Measurements from ENCODE around the gene SORCS2. TPM values are rescaled to one million over a fixed set of nuclear protein-coding genes. Genes with fewer than 3 reads are reported as not detected.

Gene SORCS2
- total and polyA plus RNA-seq, 2 of the 8 experiments (the other 6 are each of a cell fraction or from before 2014, with no cell fraction given) = 0.36 to 1.8 TPM

DNA sequence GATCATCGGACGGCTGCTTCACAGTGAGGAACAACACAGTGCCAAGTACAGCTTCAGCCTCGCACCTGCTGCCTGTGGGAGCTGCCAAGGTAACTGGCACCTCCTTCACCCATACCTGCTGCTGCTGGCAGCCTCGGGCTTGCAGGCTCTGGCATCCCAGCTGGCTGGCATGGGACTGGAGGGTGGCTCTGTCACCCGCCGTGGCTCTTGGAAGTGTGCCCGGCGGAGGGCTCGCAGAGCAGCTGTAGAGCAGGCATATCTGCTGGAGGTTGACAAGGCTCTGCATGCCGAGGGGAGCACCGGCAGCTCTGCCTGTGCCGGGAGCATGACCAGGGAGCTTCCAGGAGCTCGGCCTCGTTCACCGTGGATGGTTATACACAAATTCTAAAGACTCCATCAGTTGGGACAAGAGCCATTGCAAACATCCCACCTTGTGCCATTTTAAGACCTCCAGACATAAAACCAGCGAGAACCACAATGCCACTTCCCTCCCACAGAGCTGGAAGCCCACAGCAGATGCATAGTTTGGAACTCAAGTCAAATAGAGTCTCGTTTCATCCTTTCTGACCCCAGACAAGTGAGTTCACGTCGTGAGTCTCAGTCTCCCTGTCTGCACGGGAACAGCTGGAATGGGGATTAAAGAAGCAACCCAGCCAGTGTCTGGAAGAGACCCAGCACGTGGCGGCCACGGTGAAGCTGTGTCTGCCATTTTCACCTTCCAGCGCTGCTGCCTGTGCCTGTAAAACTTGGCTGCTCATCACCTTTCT lies 326.7 kb downstream of the SORCS2 start:
- Histone ChIP-seq H2AK5ac (ENCODE audit: low read depth, low read length) (no peak overlapping the region), H3K56ac (replicated peaks; ENCODE audit: insufficient read length, low read depth, low read length) (no peak overlapping the region), H3K9me3 (ENCODE audit: insufficient read depth in 2 of 2, low read depth in 1 of 2, low read length in 1 of 2) (no peaks in the 10 kb centered on the region), H2BK120ac (replicated peaks; ENCODE audit: low read depth, low read length) (no peak overlapping the region), H3K4me3 (ENCODE audit: extremely low read depth in 1 of 4, insufficient read depth in 2 of 4, low read depth in 3 of 4, low read length in 4 of 4) (no peak overlapping the region), H2AFZ (ENCODE audit: low read length) (no peak overlapping the region), H2BK20ac (ENCODE audit: low read length) (no peak overlapping the region), H3K27me3 (replicated peaks in 1 of 4; ENCODE audit: control insufficient read depth in 3 of 4, extremely low read depth in 1 of 4, insufficient read depth in 3 of 4, low read length in 3 of 4) (no peaks in the 10 kb centered on the region), H3K4me1 (replicated peaks in 1 of 4; ENCODE audit: control insufficient read depth in 3 of 4, insufficient read depth in 4 of 4, low read length in 3 of 4) (peaks cover 0 to 11% (median 4%) of the 10 kb centered on the region in 4 experiments; a peak in 3 of 7 replicates), H2BK12ac (ENCODE audit: low read depth, low read length) (no peak overlapping the region), H3K79me1 (ENCODE audit: low read depth, low read length) (no peaks in the 10 kb centered on the region), H3K23me2 (ENCODE audit: low read depth, low read length) (no peaks in the 10 kb centered on the region; the same call in 1 of the 2 replicates), H3K14ac (ENCODE audit: insufficient read length) (no peak overlapping the region), H3K4me2 (ENCODE audit: insufficient read depth in 1 of 2, low read depth in 2 of 2, low read length in 2 of 2) (no peak overlapping the region), H4K8ac (ENCODE audit: extremely low read depth, insufficient read depth, low read length) (no peak overlapping the region), H3K27ac (ENCODE audit: low read depth, low read length) (no peak overlapping the region), H2BK15ac (ENCODE audit: low read length) (no peak overlapping the region), H3K23ac (ENCODE audit: insufficient read length) (no peak overlapping the region), H4K20me1 (replicated peaks in 1 of 2; ENCODE audit: control insufficient read depth in 1 of 2, insufficient read depth in 2 of 2, low read length in 2 of 2) (no peaks in the 10 kb centered on the region), H3K36me3 (ENCODE audit: control insufficient read depth in 2 of 4, insufficient read depth in 4 of 4, low read length in 3 of 4) (no peaks in the 10 kb centered on the region), H3K79me2 (ENCODE audit: control insufficient read depth in 1 of 2, insufficient read depth in 2 of 2, low read length in 2 of 2) (no peaks in the 10 kb centered on the region), H2BK5ac (ENCODE audit: low read depth, low read length) (no peak overlapping the region), H4K91ac (replicated peaks; ENCODE audit: insufficient read length, low read length) (no peak overlapping the region), H3K9ac (replicated peaks in 1 of 4; ENCODE audit: extremely low read depth in 1 of 4, low read depth in 3 of 4, low read length in 3 of 4) (no peak overlapping the region), H3K4ac (replicated peaks; ENCODE audit: insufficient read length, low read depth, low read length) (no peak overlapping the region), H4K5ac (ENCODE audit: insufficient read length, low read depth, low read length) (no peak overlapping the region), H3K18ac (ENCODE audit: extremely low read depth, low read length) (no peak overlapping the region)
- ChIA-PET POLR2A (ENCODE audit: partially characterized antibody) (no interaction called here), CTCF (ENCODE audit: partially characterized antibody) (interaction anchor here (0.7 to 1.7 kb wide), 4 partner anchors 12 to 200 kb away, joined by 3 to 5 read pairs (median 3); no protein-coding TSS in a partner anchor)
- DNase-seq (ENCODE audit: low read depth in 1 of 2, low spot score in 2 of 2) = no peak
- WGBS, 2 experiments (ENCODE audit: extremely low coverage in 1 of 2, insufficient coverage in 1 of 2, insufficient read length in 1 of 2, insufficient replicate concordance in 2 of 2, low coverage in 1 of 2, low lambda C conversion rate in 2 of 2, missing lambda C conversion rate in 1 of 2) = 93% methylated on average over 23 of the region's 24 CpGs; no CpG with 5 or more reads in 1 of the 2 experiments
- FAIRE-seq = no peak
- TF ChIP-seq POLR2AphosphoS5 (IDR thresholded peaks at IDR 0.05; ENCODE audit: low read depth, low read length) (no peak), CREB1 (IDR thresholded peaks at IDR 0.05) (no peak), BRCA1 (IDR thresholded peaks at IDR 0.05; ENCODE audit: low read depth, low read length) (no peak), TCF12 (IDR thresholded peaks at IDR 0.05; ENCODE audit: low read depth, low read length) (no peak), SUZ12 (IDR thresholded peaks at IDR 0.05; ENCODE audit: low read length) (no peak)
